ENCODE measurements around the gene SPSB1.

SPSB1 gene

GRCh38 chr1:9320520-9321479 is 28.1 kb downstream of the SPSB1 start:
- no peak overlapping the region for H3K4me2 ChIP-seq (ENCODE audit: low read depth, low read length)
- H3K9ac ChIP-seq (ENCODE audit: low read length): no peak overlapping the region
- no peak overlapping the region for H2AFZ ChIP-seq (ENCODE audit: low read length)
- H3K4me3 ChIP-seq (ENCODE audit: low read length): no peak overlapping the region
- H3F3A ChIP-seq (ENCODE audit: insufficient read depth, low read length): no peaks in the 10 kb centered on the region
- no peaks in the 10 kb centered on the region for H3K9me3 ChIP-seq (replicated peaks; ENCODE audit: insufficient read depth, low read length)
- H3K27me3 ChIP-seq (replicated peaks; ENCODE audit: insufficient read depth, low read length): no peaks in the 10 kb centered on the region
- DNase-seq: no peak
- no peaks in the 10 kb centered on the region for H4K20me1 ChIP-seq (ENCODE audit: insufficient read depth, low read length)
- no peaks in the 10 kb centered on the region for H3K9me2 ChIP-seq (replicated peaks; ENCODE audit: insufficient read depth, low read length)
- no peak overlapping the region for H3K27ac ChIP-seq (ENCODE audit: low read length)
- TF ChIP-seq EZH2 (optimal IDR thresholded peaks at IDR 0.05; ENCODE audit: low read depth, low read length) (no peak), CTCF (IDR thresholded peaks at IDR 0.05; ENCODE audit: low read length) (no peak), EZH2phosphoT487 (IDR thresholded peaks at IDR 0.05; ENCODE audit: low read length) (no peak)
- no peaks in the 10 kb centered on the region for H3K36me3 ChIP-seq (replicated peaks; ENCODE audit: insufficient read depth, low read length)
- peaks cover 3% of the 10 kb centered on the region; the same call in 1 of the 2 replicates for H3K4me1 ChIP-seq (ENCODE audit: low read length)
- no peaks in the 10 kb centered on the region; the same call in 1 of the 2 replicates for H3K79me2 ChIP-seq (ENCODE audit: low read length)

DNA sequence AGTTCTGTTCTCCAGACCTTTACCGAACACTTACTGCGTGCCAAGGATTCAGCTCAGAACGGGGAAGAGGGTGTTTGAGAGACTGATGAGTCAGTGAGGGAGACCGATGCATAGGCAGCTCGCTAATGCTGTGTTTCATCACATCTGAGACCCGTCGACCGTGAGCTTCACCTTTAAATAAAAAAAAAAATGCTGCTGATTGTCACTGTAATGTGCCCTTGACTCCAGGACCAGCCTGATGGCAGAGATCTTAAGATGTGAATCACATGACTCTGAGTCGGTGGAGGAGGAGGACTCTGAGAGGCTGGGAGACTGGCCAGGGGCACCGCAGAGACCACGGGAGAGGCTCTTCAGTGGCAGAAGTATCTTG is 28.8 kb downstream of the SPSB1 start:
- H3K36me3 ChIP-seq (replicated peaks; ENCODE audit: insufficient read depth, low read length): no peaks in the 10 kb centered on the region
- TF ChIP-seq CTCF (IDR thresholded peaks at IDR 0.05; ENCODE audit: low read length) (no peak), EZH2 (optimal IDR thresholded peaks at IDR 0.05; ENCODE audit: low read depth, low read length) (no peak), EZH2phosphoT487 (IDR thresholded peaks at IDR 0.05; ENCODE audit: low read length) (no peak)
- no peaks in the 10 kb centered on the region for H3F3A ChIP-seq (ENCODE audit: insufficient read depth, low read length)
- H4K20me1 ChIP-seq (ENCODE audit: insufficient read depth, low read length): no peaks in the 10 kb centered on the region
- no peaks in the 10 kb centered on the region; the same call in 1 of the 2 replicates for H3K79me2 ChIP-seq (ENCODE audit: low read length)
- H3K9me3 ChIP-seq (replicated peaks; ENCODE audit: insufficient read depth, low read length): no peaks in the 10 kb centered on the region
- no peak overlapping the region for H3K4me2 ChIP-seq (ENCODE audit: low read depth, low read length)
- no peak overlapping the region for H3K4me3 ChIP-seq (ENCODE audit: low read length)
- no peak overlapping the region for H3K27ac ChIP-seq (ENCODE audit: low read length)
- no peaks in the 10 kb centered on the region for H3K9me2 ChIP-seq (replicated peaks; ENCODE audit: insufficient read depth, low read length)
- H3K9ac ChIP-seq (ENCODE audit: low read length): no peak overlapping the region
- no peaks in the 10 kb centered on the region for H3K4me1 ChIP-seq (ENCODE audit: low read length)
- no peak for DNase-seq
- H3K27me3 ChIP-seq (replicated peaks; ENCODE audit: insufficient read depth, low read length): no peaks in the 10 kb centered on the region
- H2AFZ ChIP-seq (ENCODE audit: low read length): no peak overlapping the region

DNA sequence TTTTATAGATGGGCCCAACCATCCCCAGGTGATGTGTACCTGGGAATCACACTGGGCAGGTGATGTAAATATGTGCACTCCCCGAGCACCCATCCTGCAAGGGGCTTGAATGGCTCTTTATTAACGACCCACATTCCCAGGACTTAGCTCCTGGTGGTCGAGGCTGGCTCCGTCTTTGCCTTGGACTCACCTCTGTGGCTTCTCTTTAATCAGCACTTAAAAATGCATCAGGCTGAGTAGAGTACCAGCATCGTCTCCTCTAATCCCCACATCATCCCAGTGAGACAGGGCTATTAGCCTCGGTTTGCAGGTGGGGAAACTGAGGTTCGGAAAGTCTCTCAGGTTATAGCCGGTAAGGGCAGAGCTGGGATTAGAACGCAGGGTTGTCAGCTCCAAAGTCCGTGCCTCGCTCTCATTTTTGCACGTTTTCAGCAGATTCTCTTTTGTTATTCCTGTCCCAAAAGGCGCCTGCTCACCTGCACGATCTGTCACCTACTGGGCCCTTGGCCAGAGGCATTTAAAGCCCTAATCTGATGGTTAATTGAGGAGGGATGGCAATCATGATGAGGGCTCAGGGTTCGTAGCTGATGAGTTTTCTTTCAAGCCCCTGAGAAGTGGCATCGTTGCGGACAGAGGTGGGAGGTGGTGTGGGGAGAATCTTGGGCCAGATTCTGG is 29.4 kb downstream of the SPSB1 start:
- Histone ChIP-seq H3K9ac (ENCODE audit: low read length) (no peak overlapping the region), H3K9me3 (replicated peaks; ENCODE audit: insufficient read depth, low read length) (no peaks in the 10 kb centered on the region), H3F3A (ENCODE audit: insufficient read depth, low read length) (no peaks in the 10 kb centered on the region), H2AFZ (ENCODE audit: low read length) (no peak overlapping the region), H4K20me1 (ENCODE audit: insufficient read depth, low read length) (no peaks in the 10 kb centered on the region), H3K27ac (ENCODE audit: low read length) (no peak overlapping the region), H3K4me3 (ENCODE audit: low read length) (no peak overlapping the region), H3K79me2 (ENCODE audit: low read length) (no peaks in the 10 kb centered on the region), H3K4me2 (ENCODE audit: low read depth, low read length) (no peak overlapping the region), H3K9me2 (replicated peaks; ENCODE audit: insufficient read depth, low read length) (no peaks in the 10 kb centered on the region), H3K4me1 (ENCODE audit: low read length) (no peaks in the 10 kb centered on the region), H3K36me3 (replicated peaks; ENCODE audit: insufficient read depth, low read length) (no peaks in the 10 kb centered on the region), H3K27me3 (replicated peaks; ENCODE audit: insufficient read depth, low read length) (no peaks in the 10 kb centered on the region)
- no peak for DNase-seq
- TF ChIP-seq CTCF (IDR thresholded peaks at IDR 0.05; ENCODE audit: low read length) (no peak), EZH2 (optimal IDR thresholded peaks at IDR 0.05; ENCODE audit: low read depth, low read length) (no peak), EZH2phosphoT487 (IDR thresholded peaks at IDR 0.05; ENCODE audit: low read length) (no peak)
